Posterior cingulate gyrus (tissue), 11 donors: Measurements from ENCODE around the gene ASCC3.
"Not testable (repeated sequence)": the region's sequence is repeated elsewhere in the genome, so short reads cannot be mapped to it uniquely, and the experiment has no call there.

ENCODE experiments used
- DNase-seq, 10 donors: peaks; one replicate each; pipeline versions ENCODE4 v3.0.0 to v3.0.0-alpha.2; 2020 to 2021; ENCODE audit warnings: mixed read lengths in 3 of 10
- intact Hi-C: fragments of 100-400 bp; cut with DNase I; formaldehyde crosslinking; loops from one replicate; pipeline ENCODE4 v1.15.1; 2023

The ASCC3 gene

GRCh38 chr6:100808638-100809275, 72.4 kb downstream of the ASCC3 start:
- intact Hi-C loops, result no loop called here

GRCh38 chr6:100806296-100806695, 74.8 kb downstream of the ASCC3 start:
- intact Hi-C loops, result no loop called here
- DNase-seq, result no peak

More at GRCh38 chr6:100808638-100809275, 72.4 kb downstream of the ASCC3 start:
- DNase-seq, result no peak

DNA sequence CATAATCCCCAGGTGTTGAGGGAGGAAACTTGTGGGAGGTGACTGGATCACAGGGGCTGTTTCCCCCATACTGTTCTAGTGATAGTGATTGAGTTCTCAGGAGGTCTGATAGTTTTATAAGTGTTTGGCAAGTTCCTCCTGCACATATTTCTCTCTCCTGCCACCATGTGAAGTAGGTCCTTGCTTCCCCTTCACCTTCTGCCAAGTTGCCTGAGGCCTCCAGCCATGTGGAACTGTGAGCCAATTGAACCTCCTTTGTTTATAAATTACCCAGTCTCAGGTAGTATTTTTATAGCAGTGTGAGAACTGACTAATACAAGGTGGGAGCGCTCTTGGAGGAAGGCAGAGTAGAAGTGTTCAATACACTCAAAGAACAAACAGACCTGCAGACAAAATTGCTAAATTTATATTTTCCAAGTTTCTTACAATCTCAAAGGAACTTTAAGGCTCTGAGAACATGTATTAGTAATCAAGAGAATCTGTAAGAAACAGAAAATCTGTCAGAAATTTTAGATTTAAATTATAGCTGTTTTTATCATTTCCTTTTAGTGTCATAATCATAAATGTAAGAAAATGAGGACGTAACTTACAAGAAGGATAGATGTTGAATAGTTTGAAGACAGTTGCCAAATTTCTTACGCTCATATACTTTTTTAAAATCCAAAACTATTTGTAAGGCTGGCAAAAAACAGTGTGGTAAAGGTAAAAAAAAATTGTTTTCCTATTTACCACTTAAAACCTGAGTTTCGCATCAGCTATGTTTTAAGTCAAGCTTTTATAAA, 77.7 kb downstream of the ASCC3 start:
- intact Hi-C loops, result no loop called here
- DNase-seq, result no peak

- intact Hi-C loops, result no loop called here
- no peak for DNase-seq
These were observed 80.1 kb downstream of the ASCC3 start for GRCh38 chr6:100801036-100801435.

GRCh38 chr6:100796049-100796823, 84.9 kb downstream of the ASCC3 start:
- intact Hi-C loops, result no loop called here
- no peak for DNase-seq

- intact Hi-C loops, result no loop called here
- no peak for DNase-seq
These were observed 91.0 kb downstream of the ASCC3 start for GRCh38 chr6:100790084-100790483.

- DNase-seq, result no peak
- intact Hi-C loops, result no loop called here
These were observed 95.1 kb downstream of the ASCC3 start for GRCh38 chr6:100785982-100786381.

- intact Hi-C loops, result no loop called here
- DNase-seq, result no peak
These were observed 100.5 kb downstream of the ASCC3 start for GRCh38 chr6:100780648-100781047.

DNA sequence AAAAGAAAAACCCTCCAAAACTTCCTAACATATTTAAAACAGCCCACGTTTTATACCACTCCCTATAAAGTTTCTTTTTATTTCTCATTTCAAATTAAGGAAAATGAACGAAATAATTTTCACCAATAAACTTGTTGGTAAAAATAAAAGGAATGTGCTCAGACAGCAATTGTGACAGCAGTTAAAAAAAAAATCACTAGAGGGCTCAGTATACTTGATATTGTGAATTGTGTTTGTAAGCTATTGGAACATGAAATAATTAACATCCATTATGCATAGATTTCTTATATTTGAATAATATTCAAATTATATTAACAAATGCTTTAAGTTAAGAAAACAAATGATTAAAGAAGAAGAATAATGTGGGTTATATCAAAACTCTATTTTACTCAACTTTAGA, 105.5 kb downstream of the ASCC3 start:
- DNase-seq, result no peak
- intact Hi-C loops, result no loop called here

- no peak for DNase-seq
- intact Hi-C loops, result no loop called here
These were observed 106.4 kb downstream of the ASCC3 start for GRCh38 chr6:100774681-100775080.

GRCh38 chr6:100768816-100769351, 112.2 kb downstream of the ASCC3 start:
- no peak for DNase-seq
- intact Hi-C loops, result no loop called here

DNA sequence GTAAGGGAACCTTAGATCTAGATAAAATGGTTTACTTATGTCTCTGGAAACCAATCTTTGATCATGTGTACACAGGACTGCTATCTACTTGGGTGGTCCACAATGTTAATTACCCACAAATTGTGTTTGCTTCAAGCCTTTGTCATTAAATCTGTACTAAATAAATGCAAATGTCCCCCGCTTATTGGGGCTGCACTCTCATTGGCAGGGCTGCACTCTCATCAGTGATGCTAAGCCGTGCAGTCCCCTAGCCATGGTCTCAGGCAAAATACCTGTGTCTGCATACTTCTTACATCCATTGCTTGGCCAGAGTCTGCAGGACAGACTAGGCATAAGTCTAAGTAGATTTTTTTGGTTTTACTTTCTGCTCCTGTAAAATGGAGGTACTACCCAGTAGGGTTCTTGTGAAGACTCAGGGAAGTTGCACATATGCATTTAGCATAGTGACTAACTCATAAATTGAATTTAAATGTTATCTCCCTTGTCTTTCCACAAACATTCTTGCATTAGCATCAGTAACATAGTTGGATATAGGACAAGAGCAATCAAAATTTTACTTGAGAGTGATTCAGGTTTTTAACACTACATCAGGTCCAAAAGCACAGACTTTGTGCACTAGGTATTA, 117.4 kb downstream of the ASCC3 start:
- intact Hi-C loops, result no loop called here
- DNase-seq, result no peak

DNA sequence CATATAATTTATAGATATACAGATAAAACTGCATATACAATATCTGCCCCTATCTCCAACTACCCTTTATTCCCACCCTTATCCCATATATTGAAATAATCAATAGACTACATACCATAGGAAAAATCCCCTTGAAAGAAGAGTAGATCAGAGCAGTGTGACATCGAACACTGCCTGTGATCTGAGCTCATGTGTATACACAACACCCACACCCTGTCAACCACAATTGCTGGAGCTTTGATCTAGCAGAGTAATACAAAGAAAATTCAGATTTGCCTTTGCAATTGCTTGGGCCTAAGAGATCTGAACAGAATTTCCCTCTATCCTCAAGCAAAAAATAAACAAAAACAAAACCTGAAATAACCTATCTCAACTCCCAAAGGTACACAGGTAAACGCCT, 119.3 kb downstream of the ASCC3 start:
- intact Hi-C loops, result no loop called here
- DNase-seq, result no peak

- DNase-seq, intact Hi-C loops: not testable (repeated sequence)
These were observed 122.7 kb downstream of the ASCC3 start for GRCh38 chr6:100758386-100758785.

GRCh38 chr6:100753421-100753820, 127.7 kb downstream of the ASCC3 start:
- intact Hi-C loops, result no loop called here
- no peak for DNase-seq

- intact Hi-C loops, result no loop called here
These were observed 129.5 kb downstream of the ASCC3 start for GRCh38 chr6:100751590-100751989.

GRCh38 chr6:100745419-100746041, 135.6 kb downstream of the ASCC3 start:
- no peak for DNase-seq
- intact Hi-C loops, result no loop called here

More at GRCh38 chr6:100751590-100751989, 129.5 kb downstream of the ASCC3 start:
- no peak for DNase-seq

GRCh38 chr6:100740439-100740838, 140.7 kb downstream of the ASCC3 start:
- intact Hi-C loops, result no loop called here
- DNase-seq, result no peak

DNA sequence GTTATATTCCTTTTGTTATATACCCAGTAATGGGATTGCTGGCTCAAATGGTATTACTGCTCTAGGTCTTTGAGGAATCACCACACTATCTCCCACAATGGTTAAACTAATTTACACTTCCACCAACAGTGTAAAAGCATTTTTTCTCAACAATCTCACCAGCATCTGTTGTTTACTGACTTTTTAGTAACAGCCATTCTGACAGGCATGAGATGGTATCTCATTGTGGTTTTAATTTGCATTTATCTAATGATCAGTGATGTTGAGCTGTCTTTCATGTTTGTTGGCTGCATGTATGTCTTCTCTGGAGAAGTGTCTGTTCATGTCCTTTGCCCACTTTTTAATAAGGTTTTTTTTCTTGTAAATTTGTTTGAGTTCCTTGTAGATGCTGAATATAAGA, 143.4 kb downstream of the ASCC3 start:
- intact Hi-C loops, result not testable (repeated sequence)

DNA sequence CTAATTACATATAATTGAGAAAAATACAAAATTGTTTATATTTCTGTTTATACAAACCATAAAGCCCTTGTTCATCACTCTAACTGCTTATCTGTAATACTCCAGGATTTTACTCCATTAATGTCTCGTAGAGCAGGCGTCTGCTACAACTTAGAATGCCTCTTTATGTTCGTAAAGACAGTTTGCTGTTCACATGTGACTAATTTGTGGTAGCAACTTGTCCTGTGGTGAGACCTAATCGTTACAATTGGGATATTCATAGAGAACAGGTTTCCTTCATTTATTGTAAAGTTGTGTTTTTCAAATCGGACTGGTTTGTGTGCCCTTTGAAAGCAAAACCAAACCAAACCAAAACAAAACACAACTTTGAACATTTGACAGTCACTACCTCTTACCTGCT, 149.7 kb downstream of the ASCC3 start:
- intact Hi-C loops, result no loop called here
- no peak for DNase-seq

More for the DNA sequence above, 143.4 kb downstream of the ASCC3 start:
- not testable (repeated sequence) for DNase-seq
